ENCODE data around the gene MN1.

DNA sequence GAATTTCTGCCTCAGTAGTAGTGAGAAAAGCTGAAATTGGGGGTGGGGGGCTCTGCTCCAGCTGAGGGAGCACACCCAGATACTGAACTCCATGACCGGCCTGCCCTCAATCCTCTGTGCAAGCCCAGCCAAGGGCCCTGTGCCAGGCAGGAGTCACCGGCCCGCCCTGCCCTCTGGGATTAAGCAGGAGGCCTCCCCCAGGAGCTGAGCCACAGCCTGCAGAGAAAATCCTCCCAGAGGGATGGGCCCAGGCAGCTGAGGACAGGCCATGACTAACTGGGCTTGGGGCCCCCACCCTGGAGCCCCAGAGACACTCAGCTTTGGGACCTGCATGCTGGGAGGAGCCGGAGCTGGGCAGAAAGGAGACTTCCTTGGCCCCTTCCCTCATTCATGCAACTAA, 48.8 kb downstream of the MN1 start:
- no peak for TF ChIP-seq POLR2AphosphoS5 (IDR thresholded peaks at IDR 0.05)
- TF ChIP-seq, protein P1, sequence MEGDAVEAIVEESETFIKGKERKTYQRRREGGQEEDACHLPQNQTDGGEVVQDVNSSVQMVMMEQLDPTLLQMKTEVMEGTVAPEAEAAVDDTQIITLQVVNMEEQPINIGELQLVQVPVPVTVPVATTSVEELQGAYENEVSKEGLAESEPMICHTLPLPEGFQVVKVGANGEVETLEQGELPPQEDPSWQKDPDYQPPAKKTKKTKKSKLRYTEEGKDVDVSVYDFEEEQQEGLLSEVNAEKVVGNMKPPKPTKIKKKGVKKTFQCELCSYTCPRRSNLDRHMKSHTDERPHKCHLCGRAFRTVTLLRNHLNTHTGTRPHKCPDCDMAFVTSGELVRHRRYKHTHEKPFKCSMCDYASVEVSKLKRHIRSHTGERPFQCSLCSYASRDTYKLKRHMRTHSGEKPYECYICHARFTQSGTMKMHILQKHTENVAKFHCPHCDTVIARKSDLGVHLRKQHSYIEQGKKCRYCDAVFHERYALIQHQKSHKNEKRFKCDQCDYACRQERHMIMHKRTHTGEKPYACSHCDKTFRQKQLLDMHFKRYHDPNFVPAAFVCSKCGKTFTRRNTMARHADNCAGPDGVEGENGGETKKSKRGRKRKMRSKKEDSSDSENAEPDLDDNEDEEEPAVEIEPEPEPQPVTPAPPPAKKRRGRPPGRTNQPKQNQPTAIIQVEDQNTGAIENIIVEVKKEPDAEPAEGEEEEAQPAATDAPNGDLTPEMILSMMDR (IDR thresholded peaks at IDR 0.05), result no peak
- TF ChIP-seq POLR2A (IDR thresholded peaks at IDR 0.05), result no peak
- TF ChIP-seq EP300 (IDR thresholded peaks at IDR 0.05), result no peak

Data from sigmoid colon (tissue), 4 donors.